Osteocyte (in vitro differentiated cells): ENCODE measurements around the gene CIITA. TPM values are rescaled to one million over a fixed set of nuclear protein-coding genes. Genes with fewer than 3 reads are reported as not detected.
"Not testable (repeated sequence)": the region's sequence is repeated elsewhere in the genome, so short reads cannot be mapped to it uniquely, and the experiment has no call there.

Source experiments
- DNase-seq: peaks from one replicate; pipeline ENCODE4 v3.0.0; 2021; ENCODE audit warnings: mixed read lengths; ENCODE audit not compliant: unreplicated experiment; ENCODE audit errors: extremely low spot score
- H3K27ac Mint-ChIP-seq: one replicate; pipeline ENCODE4 v1.8.0; 2021; ENCODE audit warnings: mild to moderate bottlenecking, mixed read lengths; ENCODE audit not compliant: unreplicated experiment
- H3K27me3 Mint-ChIP-seq: one replicate; pipeline ENCODE4 v1.8.0; 2021; ENCODE audit warnings: mixed read lengths; ENCODE audit not compliant: unreplicated experiment
- H3K36me3 Mint-ChIP-seq: one replicate; pipeline ENCODE4 v1.8.0; 2021; ENCODE audit warnings: mixed read lengths; ENCODE audit not compliant: unreplicated experiment
- H3K4me1 Mint-ChIP-seq: one replicate; pipeline ENCODE4 v1.8.0; 2021; ENCODE audit warnings: mixed read lengths; ENCODE audit not compliant: unreplicated experiment
- H3K4me3 Mint-ChIP-seq: one replicate; pipeline ENCODE4 v1.8.0; 2021; ENCODE audit warnings: mild to moderate bottlenecking, moderate library complexity, mixed read lengths; ENCODE audit not compliant: unreplicated experiment
- H3K9me3 Mint-ChIP-seq: one replicate; pipeline ENCODE4 v1.8.0; 2021; ENCODE audit warnings: mixed read lengths; ENCODE audit not compliant: unreplicated experiment
- CTCF ChIP-seq: fragments of 200-600 bp; sonication (generic); IDR thresholded peaks from 2 replicates; pipeline ENCODE4 v1.5.0; 2021; ENCODE audit warnings: antibody characterized with exemption, mild to moderate bottlenecking, moderate library complexity
- long read RNA-seq: library from polyadenylated mRNA; unstranded; transcript quantifications from one replicate; pipeline ENCODE4 v2.0.0, GENCODE V29; 2021
- total RNA-seq: library from RNA; stranded (reverse); gene quantifications from 2 replicates; pipeline ENCODE4 v1.2.1, GENCODE V29; 2021

Gene CIITA
- total RNA-seq: not detected in 2 replicates
- long read RNA-seq: 0 reads

GRCh38 chr16:10876799-10877341 lies at the start of gene CIITA:
Gene CIITA, plus strand, starts transcription at chr16:10877202. Its CDS starts 129 bp downstream, at chr16:10877331.
- Mint-ChIP-seq H3K9me3 (no peaks in the 10 kb centered on the region), H3K36me3 (no peaks in the 10 kb centered on the region), H3K4me3 (no peak within 1 kb of the TSS), H3K27me3 (peaks cover 9% of the 10 kb centered on the region), H3K27ac (no peak within 1 kb of the TSS), H3K4me1 (no peaks in the 10 kb centered on the region)
- no peak for DNase-seq
- no peak for TF ChIP-seq CTCF

- H3K27ac Mint-ChIP-seq: no peak overlapping the region
- H3K4me1 Mint-ChIP-seq: no peaks in the 10 kb centered on the region
- TF ChIP-seq CTCF: no peak
- H3K36me3 Mint-ChIP-seq: no peaks in the 10 kb centered on the region
- no peak for DNase-seq
- no peak overlapping the region for H3K4me3 Mint-ChIP-seq
- H3K9me3 Mint-ChIP-seq: no peaks in the 10 kb centered on the region
- H3K27me3 Mint-ChIP-seq: no peaks in the 10 kb centered on the region
Observed at GRCh38 chr16:10827691-10828341, 49.2 kb upstream of the CIITA start.

- Mint-ChIP-seq H3K4me3 (no peak overlapping the region), H3K9me3 (no peaks in the 10 kb centered on the region), H3K27me3 (no peaks in the 10 kb centered on the region), H3K27ac (no peak overlapping the region), H3K4me1 (no peaks in the 10 kb centered on the region), H3K36me3 (no peaks in the 10 kb centered on the region)
- no peak for DNase-seq
- no peak for TF ChIP-seq CTCF
Observed at GRCh38 chr16:10828851-10829366, 48.1 kb upstream of the CIITA start.

- H3K27me3 Mint-ChIP-seq, DNase-seq, H3K4me1 Mint-ChIP-seq, H3K4me3 Mint-ChIP-seq, H3K36me3 Mint-ChIP-seq, H3K27ac Mint-ChIP-seq, H3K9me3 Mint-ChIP-seq: not testable (repeated sequence)
Observed at GRCh38 chr16:10829390-10830098, 47.5 kb upstream of the CIITA start.

- H3K4me1 Mint-ChIP-seq, DNase-seq, H3K4me3 Mint-ChIP-seq, H3K36me3 Mint-ChIP-seq, H3K27me3 Mint-ChIP-seq, H3K27ac Mint-ChIP-seq, H3K9me3 Mint-ChIP-seq: not testable (repeated sequence)
Observed at GRCh38 chr16:10830240-10830639, 46.8 kb upstream of the CIITA start.
